Measurements from ENCODE around the gene GON7. TPM values are rescaled to one million over a fixed set of nuclear protein-coding genes. Genes with fewer than 3 reads are reported as not detected.
A peak's percentile ranks its signal among the peaks of the same experiment; 100 is the strongest.

Gene GON7, protein sequence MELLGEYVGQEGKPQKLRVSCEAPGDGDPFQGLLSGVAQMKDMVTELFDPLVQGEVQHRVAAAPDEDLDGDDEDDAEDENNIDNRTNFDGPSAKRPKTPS
- total RNA-seq (2021; ENCODE audit: unreplicated experiment) = 11.2 TPM
- polyA plus RNA-seq (2012) = 5.4 and 7.4 TPM in 2 replicates
- percentile 64 among the genes with signal in this experiment for Bru-seq, nascent RNA
- BruChase-seq, experiment 1, labeled RNA remaining after a 6-hour chase = percentile 80 among the genes with signal in this experiment
- BruChase-seq, experiment 2, labeled RNA remaining after a 2-hour chase = percentile 64 among the genes with signal in this experiment
- long read RNA-seq, transcript GON7-201 (2 exons, 1,154 nt) = major isoform, 22 of 24 reads
- long read RNA-seq, partial matches to known transcripts = 0 of 24 reads
- long read RNA-seq, other reads (novel, unspliced or antisense) = 2 of 24 reads

DNA sequence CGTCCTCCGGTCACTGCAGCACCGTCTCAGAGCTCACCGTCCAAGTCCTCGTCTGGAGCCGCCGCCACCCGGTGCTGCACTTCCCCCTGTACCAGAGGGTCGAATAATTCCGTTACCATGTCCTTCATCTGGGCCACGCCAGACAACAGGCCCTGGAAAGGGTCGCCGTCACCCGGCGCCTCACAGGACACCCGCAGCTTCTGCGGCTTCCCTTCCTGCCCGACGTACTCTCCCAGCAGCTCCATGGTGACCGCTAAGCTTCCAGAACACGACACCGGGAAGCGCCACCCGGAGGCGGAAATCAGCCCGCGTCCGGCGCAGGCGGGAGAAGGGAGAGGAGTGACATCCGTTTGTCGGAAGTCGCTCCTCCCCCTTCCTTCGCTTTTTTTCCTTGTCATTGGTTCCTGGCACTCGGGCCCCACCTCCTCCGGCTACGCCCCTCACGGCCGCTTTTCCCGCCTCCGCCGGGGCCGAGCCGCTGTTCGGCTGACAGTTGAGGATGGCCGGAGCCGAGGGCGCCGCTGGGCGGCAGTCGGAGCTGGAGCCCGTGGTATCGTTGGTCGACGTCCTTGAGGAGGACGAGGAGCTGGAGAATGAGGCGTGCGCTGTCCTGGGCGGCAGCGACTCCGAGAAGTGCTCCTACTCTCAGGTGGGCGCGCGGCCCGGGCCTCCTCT, at the start of gene GON7, which contains the start of gene UBR7:
Gene GON7, minus strand, starts transcription at position 273 of the 675 bp plus-strand sequence. Its CDS starts 28 bp downstream, at position 245.
Gene UBR7, plus strand, starts transcription at position 464 of the 675 bp plus-strand sequence. Its CDS starts 36 bp downstream, at position 500.
- Histone ChIP-seq H3K9me3 (ENCODE audit: control insufficient read depth in 1 of 2, insufficient read depth in 1 of 2, low read depth in 1 of 2, low read length in 2 of 2) (no peaks in the 10 kb centered on the region), H3K79me2 (ENCODE audit: insufficient read depth, low read length) (peaks cover 74% of the 10 kb centered on the region), H3K27ac (ENCODE audit: low read depth, low read length) (peak within 1 kb of the TSS; percentile 83), H3K4me2 (ENCODE audit: low read length) (peak within 1 kb of the TSS; percentile 87), H4K20me1 (ENCODE audit: insufficient read depth) (no peaks in the 10 kb centered on the region), H3K9ac (ENCODE audit: low read length) (peak within 1 kb of the TSS; percentile 91), H3K9me2 (ENCODE audit: insufficient read depth) (no peaks in the 10 kb centered on the region), H2AFZ (ENCODE audit: low read depth, low read length, poor library complexity, severe bottlenecking) (peak within 1 kb of the TSS; percentile 66), H3K36me3 (ENCODE audit: control insufficient read depth in 1 of 2, insufficient read depth in 2 of 2, low read length in 2 of 2) (peaks cover 0 to 4% of the 10 kb centered on the region in 2 experiments; a peak in 1 of 4 replicates), H3K27me3 (ENCODE audit: insufficient read depth, low read length) (no peaks in the 10 kb centered on the region), H3K4me3 (replicated peaks in 1 of 2; ENCODE audit: low read depth in 1 of 2, low read length in 2 of 2) (peak within 1 kb of the TSS; percentile 74 to 97), H3K4me1 (ENCODE audit: control insufficient read depth in 1 of 2, insufficient read depth in 2 of 2, low read length in 2 of 2) (peaks cover 7 to 30% of the 10 kb centered on the region in 2 experiments)
- ChIA-PET RAD21 (ENCODE audit: low non-redundant PET in 1 of 2, low total read pairs in 2 of 2, uncharacterized antibody in 2 of 2, unreplicated experiment in 2 of 2) (interaction anchor here (0.7 to 1.2 kb wide), 4 partner anchors 93 to 412 kb away, joined by 3 to 5 read pairs (median 4); no protein-coding TSS in a partner anchor), CTCF (interaction anchor here (0.8 to 2.1 kb wide), 12 partner anchors 7 to 412 kb away, joined by 3 to 19 read pairs (median 4); partner anchors contain the start of genes LYSET and MOAP1), POLR2A (interaction anchor here (0.5 to 1.5 kb wide), 4 partner anchors 12 to 330 kb away, joined by 3 to 4 read pairs (median 3); no protein-coding TSS in a partner anchor)
- TF ChIP-seq POLR2AphosphoS5 (IDR thresholded peaks at IDR 0.05; ENCODE audit: low read depth, low read length) (peak; percentile 68), ZFX (IDR thresholded peaks at IDR 0.05) (peak; percentile 79), MAX (IDR thresholded peaks at IDR 0.05) (peak; percentile 87), SIN3A (IDR thresholded peaks at IDR 0.05; ENCODE audit: low read depth) (peak; percentile 83), JUND (IDR thresholded peaks at IDR 0.05) (no peak), ELF1 (IDR thresholded peaks at IDR 0.05; ENCODE audit: borderline replicate concordance, low read depth) (peak; percentile 75), EZH2 (IDR thresholded peaks at IDR 0.05) (no peak), SRF (IDR thresholded peaks at IDR 0.05; ENCODE audit: low read depth) (peak; percentile 51; the same call in 1 of the 2 replicates), SP1 (IDR thresholded peaks at IDR 0.05; ENCODE audit: low read depth) (peak; percentile 77), CTCF (IDR thresholded peaks at IDR 0.05 in 2 of 3, conservative IDR thresholded peaks at IDR 0.05 in 1 of 3; ENCODE audit: borderline replicate concordance in 1 of 3, insufficient read depth in 1 of 3, low read depth in 2 of 3, low read length in 2 of 3) (0 out of 6 replicates have a peak, but pooled peaks of 1 of the 3 experiments have one; percentile 22), YY1 (IDR thresholded peaks at IDR 0.05; ENCODE audit: extremely low read depth, insufficient replicate concordance, low read depth, low read length) (peak; percentile 67), CEBPB (IDR thresholded peaks at IDR 0.05; ENCODE audit: low read depth) (no peak), EGR1 (IDR thresholded peaks at IDR 0.05; ENCODE audit: low read depth) (0 out of 2 replicates have a peak, but pooled peaks have one; percentile 19), POLR2A (IDR thresholded peaks at IDR 0.05; ENCODE audit: borderline replicate concordance, extremely low read depth, insufficient read depth, insufficient read length) (peak; percentile 51)
- intact Hi-C loops (cut with micrococcal nuclease) = loop anchor here (1.0 to 5.0 kb wide), 2 partner anchors 95 to 337 kb away; no protein-coding TSS in a partner anchor
- DNase-seq (ENCODE audit: low read depth, low spot score) (peak; percentile 93), ATAC-seq (peak; percentile 92)
- BruUV-seq (replicated peaks) = no TSS peak
